Left hindlimb (tissue), 1 donor: ENCODE results near the gene TBC1D22B.

ENCODE experiments used
- DNase-seq: peaks from one replicate; pipeline ENCODE4 v3.0.0-alpha.2; 2018

TBC1D22B gene, protein sequence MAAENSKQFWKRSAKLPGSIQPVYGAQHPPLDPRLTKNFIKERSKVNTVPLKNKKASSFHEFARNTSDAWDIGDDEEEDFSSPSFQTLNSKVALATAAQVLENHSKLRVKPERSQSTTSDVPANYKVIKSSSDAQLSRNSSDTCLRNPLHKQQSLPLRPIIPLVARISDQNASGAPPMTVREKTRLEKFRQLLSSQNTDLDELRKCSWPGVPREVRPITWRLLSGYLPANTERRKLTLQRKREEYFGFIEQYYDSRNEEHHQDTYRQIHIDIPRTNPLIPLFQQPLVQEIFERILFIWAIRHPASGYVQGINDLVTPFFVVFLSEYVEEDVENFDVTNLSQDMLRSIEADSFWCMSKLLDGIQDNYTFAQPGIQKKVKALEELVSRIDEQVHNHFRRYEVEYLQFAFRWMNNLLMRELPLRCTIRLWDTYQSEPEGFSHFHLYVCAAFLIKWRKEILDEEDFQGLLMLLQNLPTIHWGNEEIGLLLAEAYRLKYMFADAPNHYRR

DNA sequence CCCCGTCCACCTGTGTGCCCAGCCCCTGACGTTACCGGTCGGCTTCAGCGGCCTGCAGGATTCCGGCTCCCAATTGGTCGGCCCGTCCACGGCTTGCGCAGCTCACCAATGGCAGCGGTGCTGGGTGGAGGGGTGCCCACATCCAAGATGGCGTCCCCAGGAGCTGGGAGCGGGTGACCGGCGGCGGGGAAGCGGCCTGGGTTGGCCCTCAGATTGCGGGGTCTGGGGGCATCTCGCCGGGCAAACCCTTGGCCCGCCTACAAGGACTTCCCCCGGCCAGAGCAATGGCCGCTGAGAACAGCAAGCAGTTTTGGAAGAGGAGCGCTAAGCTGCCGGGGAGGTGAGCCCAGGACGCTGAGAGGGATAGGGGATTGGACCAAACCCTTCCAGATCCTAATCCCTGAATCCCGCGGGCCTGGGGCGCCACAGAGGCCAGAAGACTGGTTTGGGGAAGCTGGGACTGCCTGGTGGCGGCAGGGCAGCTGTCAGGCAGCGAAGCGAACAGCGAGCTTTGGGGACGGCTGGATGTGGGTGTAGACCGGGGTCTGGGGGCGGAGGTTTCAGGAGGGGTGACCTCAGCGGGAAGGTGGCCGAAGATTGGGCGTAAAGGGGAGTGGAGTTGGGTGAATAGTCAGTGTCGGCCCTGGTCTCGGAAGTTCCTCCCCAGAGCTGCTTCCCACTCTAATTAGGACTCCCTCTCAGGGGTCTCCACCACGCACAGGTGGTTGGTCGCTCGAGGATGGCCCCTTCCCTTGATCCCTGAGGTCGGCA, at the start of gene TBC1D22B, which contains the start of gene TMEM217:
TBC1D22B (plus strand) TSS at position 139 of the 771 bp plus-strand sequence; CDS start at position 285, 146 bp downstream.
TMEM217 (minus strand) TSS at position 511 of the 771 bp plus-strand sequence. CDS start 39,114 bp downstream, outside the sequence.
- DNase-seq = peak; percentile 94

DNA sequence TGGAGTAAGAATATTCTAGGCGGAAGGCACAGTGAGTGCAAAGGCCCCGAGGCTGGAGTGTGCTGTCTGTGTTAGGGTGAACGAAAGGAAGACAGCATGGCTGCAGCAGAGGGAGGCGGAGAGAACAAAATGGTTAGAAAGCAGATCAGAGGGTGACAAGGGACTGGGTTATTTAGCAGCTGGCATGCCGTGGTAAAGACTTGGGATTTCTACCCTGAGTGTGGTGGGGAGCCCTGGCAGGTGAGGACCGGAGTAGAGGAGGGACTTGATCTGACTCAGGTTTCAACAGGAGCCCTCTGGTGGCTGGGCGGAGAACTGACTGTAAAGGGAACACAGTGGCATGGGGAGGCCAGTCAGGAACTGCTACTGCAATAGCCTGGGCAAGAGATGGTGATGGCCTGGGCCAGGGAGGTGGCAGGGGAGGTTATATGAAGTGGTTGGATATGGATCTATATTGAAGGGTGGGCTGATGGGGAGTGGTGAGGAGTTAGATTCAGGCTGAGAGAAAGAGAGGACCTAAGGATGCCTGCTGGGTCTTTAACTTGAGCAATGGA, 49.6 kb upstream of the TBC1D22B start:
- DNase-seq = peak; percentile 52

DNA sequence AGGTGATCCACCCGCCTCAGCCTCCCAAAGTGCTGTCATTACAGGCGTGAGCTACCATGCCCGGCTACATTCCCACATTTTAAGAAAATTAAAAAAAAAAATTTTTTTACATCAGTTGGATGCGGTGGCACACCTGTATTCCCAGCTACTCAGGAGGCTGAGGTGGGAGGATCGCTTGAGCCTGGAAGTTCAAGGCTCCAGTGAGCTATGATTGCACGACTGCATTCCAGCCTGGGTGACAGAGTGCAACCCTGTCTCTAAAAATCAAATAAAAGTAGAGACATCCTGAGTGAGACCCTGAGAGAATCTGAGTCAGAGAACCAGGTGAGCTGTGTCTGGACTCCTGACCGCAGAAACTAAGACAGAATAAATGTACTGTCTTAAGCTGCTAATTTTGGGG, 48.8 kb upstream of the TBC1D22B start:
- no peak for DNase-seq

DNA sequence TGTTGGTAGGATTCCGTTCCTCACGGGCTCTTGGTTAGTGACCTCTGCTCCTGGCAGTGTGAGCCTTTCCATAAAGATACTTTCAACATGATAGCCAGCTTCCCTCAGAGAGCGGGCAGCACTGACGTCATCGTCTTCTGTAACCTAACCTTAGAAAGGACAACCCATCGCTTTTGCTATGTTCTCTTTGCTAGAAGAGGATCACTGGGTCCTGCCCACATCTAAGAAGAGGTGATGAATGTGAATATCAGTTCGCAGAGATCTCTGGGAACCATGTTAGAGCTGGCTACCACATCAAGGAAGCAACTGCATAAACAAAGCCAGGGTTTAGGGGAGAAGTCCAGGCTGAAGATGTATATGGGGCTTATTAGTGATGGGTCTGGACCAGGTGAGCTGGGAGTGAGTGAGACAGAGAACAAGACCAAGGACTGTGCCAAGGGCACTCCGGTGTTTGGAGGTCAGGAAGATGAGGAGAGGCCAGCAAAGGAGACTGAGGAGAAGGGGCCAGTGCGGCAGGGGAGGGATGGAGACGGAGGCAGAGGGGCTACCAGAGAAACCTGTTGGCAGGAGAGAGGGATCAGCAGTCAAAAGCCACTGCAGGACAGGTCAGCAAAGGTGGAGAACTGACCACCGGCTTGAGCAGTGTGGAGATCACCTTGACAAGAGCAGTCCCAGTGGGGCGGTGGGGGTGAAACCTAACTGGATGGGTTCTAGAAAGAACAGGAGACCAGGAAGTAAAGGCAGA, 47.9 kb upstream of the TBC1D22B start:
- no peak for DNase-seq

DNA sequence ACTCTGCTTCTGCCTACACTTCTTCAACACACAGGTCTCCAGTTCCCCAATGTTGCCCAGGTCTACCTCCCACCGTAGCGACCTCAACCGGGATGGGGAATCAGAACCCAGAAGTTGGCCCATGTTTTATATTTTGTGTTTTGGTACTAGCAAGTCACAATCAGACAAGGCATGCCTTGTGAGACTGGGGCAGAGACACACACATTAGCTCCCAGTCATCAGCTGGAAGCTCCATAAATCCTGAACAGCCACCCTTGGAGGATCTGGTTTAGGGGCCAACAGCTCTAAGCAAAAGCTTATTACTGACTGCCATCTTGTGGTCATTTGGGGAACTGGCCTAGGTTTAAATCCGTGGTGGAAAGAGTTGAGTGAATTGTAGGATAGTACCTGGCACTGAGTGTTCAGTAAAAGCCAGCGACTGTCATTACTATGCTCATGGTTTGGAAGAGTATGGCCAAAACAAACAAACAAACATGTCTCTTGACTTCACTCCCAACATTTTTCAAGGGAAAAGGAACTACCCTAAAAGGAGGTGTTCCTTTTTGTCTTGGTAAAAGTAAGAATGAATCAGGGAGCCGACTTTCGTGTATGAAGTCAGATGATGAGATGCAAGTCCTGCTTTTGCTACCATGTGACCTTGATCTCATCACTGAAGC, 47.1 kb upstream of the TBC1D22B start:
- peak; percentile 72 for DNase-seq

DNA sequence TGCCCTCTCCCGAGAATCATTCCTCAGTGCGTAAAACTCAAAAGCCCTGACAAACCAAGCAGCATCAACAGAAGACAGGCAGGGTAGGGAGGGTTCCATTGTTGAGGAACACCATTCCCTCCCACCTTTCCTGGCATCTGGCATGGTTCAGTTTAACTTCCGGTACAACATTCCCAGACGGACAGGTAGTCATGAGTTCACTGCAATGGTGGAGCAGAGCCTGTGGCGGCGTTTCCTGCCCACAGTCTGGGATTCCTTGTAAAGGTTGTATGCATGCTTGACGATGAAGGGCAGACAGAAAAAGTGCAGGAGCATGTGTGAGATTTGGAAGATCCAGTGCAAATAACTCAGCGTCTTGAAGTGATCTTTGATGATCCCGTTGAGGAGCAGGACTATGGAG, 45.3 kb upstream of the TBC1D22B start:
- DNase-seq = no peak

DNA sequence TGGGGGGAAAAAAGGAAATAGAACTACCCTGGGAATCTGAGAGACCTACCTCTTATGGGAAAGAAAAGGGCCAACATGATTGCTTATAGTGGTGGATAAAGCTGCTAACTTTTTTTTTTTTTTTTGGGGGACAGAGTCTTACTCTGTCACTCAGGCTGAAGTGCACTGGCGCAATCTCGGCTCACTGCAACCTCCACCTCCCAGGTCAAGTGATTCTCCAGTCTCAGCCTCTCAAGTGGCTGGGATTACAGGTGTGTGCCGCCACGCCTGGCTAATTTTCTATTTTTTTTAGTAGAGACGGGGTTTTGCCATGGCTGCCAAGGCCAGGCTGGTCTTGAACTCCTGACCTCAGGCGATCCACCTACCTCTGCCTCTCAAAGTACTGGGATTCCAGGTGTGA, 39.5 kb upstream of the TBC1D22B start:
- no peak for DNase-seq

DNA sequence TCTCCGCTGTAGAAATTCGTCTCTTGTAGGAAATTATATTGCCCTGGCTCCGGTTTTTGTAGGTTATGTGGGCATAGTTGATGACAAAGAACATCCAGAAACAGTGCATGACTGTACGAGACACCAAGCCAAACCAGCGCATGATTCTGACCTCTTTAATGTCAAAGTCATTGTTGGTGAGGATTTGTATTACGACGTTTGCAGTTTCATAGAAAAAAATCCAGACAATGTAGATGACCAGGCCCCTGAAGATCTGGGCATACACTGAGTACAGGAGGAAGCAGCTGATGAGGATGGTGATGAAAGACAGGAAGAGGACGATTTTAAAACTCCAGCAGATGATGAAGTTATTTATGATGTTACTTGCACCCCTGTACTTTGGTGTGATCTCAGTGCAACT, 39.1 kb upstream of the TBC1D22B start:
- no peak for DNase-seq

DNA sequence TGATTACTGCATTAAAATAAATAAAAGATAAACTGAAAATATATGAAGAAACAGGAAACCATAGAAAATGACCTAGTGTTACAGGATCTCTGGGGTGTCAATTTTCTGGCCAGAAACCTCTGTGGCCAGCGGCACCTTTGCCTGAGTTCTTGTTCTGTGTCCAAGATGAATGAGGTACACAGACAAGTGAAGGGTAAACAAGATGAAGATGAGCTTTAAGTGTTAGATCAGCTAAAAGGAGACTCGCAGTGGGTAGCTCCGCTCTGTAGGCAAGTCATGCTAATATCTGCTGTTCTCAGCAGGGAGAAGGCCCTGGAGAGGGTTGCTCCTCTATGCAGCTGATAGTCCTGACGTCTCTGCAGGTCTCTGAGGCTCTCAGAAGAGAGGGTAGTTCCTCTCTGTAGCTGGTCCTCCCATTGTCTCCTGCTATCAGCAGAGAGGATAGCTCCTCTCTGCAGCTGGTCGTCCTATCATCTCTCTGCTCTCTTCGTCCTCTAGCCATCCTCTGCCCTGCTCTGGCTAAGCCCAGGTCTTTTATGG, 35.9 kb upstream of the TBC1D22B start:
- DNase-seq = no peak

DNA sequence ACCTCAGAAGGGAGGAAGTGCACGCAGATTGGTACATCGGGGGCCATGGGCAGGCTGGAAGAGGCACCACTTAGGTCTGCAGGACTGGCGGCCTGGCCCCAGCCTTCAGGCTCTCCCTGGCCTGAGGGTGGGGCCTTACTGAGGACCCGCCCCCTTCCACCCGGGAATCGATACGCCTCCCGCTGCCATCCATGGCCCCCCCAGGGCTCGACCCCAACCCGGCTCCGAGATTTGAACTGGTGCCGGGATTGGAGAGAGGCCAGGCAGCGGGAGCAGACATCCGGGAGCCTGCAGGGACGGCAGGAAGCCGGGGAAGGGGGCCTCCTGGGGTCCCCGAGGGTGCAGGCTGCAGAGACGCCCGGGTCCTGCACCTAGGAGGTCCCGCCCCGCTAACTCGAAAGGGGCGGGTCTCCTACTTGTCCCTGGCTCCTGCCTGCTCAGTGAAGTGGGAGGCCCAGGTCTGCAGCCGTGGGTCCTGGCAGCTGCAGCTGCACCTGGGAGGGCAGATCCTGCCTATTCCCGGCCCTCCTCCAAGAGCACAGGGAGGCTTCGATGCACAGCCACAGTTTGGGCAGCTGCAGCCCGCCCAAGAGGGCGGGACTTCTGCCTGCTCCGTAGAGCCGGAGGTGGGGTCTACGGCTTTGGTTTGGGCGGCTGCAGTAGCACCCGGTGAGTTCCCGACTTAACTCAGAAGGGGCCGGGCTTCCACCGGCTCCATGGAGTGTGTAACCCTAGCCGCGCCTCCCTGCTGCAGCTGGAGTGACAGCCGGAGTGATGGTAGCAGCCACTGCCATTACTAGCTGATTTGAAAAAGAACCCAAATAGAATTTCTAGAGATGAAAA, 35.2 kb upstream of the TBC1D22B start:
- peak; percentile 90 for DNase-seq

DNA sequence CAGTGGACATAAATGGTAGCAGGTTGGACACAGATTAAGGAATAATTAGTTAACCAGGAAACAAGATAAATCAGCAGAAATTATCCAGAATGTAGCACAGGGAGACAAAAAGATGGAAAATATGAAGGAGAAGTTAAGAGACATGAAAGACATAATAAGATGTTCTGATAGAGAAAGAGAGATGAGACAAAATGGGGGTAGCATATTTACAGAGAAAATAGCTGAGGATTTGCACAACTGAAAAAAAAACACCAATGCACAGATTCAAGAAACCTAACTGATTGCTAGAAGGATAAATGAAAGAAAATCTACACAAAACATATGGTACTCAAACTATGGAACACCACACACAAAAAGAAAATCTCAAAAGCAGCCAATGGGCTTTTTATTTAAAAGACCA, 34.6 kb upstream of the TBC1D22B start:
- DNase-seq = no peak

DNA sequence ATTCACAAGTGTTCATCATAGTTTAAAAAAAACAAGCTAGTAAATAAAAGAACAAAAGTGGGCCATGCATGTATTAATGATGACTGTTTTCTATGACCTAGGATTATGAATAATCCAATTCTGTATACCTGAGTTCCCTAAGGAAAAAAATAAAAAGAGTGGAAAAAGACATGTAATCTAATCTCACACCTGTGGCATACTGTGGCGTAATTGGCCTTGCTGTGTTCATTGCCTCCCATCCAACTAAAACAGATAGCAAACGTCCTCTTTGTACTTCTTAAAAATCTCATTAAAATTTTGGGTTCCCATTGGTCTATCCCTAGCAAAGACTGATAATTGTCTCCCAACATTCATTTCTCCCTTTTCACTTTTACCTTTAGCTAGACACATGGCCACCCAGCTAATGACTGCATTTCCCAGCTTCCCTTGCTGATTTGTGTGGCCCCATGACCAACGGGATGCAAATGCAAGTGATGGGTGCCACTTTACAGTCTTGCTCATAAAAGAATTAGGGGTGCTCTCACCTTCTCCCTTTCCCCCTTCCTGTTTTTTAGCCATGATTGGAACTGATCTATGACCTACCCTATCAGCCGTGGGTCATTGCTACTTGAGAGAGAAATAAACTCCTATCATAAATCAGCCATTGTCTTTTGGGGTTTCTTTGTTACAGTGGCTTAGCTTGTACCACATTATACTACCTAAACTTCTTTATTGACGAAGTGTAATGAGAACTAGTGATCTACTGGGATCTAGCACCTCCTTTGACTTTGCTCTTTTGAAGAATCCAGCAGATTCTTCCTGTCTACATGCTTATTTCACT, 32.0 kb upstream of the TBC1D22B start:
- no peak for DNase-seq

DNA sequence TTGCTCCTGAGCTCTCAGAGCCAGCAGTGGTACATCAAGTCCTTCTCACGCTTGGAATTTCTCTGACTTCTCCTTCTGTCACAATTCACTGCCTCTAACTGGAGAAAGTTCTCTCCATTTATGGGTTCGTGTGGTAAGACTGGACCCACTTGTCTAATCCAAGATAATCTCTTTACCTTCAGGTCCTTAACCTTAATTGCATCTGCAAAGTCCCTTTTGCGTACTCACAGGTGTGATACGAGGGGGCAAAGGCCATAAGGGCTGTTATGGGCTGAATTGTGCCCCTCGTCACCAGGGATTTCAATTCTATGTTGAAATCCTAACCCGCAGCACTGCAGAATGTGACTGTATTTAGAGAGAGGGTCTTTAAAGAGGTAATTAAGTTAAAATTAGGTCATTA, 27.5 kb upstream of the TBC1D22B start:
- no peak for DNase-seq

DNA sequence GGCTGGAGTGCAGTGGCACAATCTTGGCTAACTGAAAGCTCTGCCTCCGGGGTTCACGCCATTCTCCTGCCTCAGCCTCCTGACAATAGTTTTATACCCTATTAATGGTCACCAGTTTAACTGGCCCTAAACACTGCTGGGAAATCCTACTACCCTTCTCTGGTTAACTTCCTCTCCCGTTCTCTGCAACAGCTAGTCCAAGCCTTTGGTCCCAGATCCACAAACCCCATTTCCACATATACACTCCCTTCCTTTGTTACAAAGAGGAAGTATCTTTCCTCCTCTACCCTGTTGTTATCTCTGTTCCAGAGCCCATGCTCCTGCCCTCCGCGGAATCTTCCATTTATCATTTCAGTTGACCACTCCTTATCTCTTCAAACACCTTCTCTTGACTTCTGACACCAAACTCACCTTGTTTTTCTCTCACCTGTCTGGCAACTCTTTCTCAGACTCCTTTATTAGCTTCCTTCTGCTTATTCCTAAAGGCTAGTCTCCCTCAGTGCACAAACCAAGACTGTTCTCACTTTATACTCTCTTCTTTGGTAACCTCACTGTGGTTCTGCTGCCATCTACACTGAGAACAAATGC, 25.0 kb upstream of the TBC1D22B start:
- no peak for DNase-seq

DNA sequence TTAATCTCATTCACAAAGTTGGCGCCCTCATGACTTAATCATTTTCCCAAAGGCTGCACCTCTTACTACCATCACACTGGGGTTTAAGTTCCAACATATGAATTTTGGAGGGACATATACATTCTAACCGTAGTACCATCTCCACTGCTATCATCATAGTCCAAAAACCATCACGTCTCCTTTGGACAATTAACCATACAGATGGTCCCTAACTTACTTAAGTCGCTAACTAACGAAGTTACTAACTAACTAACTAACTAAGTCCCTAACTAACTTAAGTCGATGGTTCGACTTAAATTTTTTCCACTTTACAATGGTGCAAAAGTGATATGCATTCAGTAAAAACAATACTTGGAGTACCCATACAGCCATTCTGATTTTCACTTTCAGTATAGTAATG, 24.0 kb upstream of the TBC1D22B start:
- DNase-seq = no peak

DNA sequence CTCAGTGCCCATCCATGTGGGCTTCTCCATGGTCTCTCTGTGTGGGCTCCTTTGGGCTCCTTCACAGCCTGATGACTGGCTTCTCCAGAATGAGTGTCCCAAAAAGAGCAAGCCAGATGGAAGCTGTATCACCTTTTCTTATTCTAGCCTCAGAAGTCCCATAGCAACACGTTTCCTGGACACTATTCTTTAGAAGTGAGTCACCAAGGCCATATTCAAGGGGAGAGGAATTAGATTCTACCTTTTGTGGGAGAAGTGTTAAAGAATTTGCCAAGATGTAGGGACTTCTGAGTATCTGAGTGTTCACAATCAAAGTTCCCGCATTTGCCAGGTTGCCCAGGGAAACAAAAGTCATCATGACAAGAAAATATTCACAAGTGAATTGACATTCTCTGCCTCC, 20.7 kb upstream of the TBC1D22B start:
- no peak for DNase-seq

DNA sequence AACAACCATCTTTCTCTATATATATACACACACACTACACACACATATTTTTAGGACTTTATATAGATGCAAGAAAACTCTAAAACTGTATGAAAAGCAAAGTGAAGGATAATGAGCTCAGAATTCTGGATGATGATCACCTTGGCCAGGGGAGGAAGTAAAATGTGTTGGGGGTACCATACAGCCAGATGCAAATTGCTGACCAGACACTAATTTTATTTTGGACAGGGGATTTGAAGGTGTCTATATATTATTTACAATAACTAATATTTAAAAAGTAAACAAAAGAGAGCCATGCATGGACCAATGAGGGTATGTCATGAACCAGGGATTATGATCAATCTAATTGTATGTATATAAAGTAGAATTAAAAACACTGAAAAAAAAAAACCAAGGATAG, 19.8 kb upstream of the TBC1D22B start:
- DNase-seq = no peak

DNA sequence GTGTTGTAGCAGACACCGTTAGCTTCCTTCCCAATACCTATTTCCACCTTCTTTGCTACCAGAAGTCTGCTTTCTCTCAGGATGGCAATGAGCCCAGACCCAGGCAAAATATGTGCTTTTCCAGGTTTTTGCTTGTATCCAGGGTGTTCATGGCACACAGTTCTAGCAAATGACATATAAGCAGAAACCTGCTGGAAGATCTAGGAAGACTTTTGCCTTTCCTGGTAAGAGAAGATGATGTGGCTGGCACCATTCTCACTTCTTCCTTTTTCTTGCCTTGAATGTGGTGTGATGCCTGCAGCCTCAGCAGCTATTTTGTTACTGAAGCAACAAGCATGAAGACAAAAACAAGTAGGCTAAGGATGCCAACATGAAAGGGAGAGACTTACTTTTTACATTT, 19.2 kb upstream of the TBC1D22B start:
- DNase-seq = no peak

DNA sequence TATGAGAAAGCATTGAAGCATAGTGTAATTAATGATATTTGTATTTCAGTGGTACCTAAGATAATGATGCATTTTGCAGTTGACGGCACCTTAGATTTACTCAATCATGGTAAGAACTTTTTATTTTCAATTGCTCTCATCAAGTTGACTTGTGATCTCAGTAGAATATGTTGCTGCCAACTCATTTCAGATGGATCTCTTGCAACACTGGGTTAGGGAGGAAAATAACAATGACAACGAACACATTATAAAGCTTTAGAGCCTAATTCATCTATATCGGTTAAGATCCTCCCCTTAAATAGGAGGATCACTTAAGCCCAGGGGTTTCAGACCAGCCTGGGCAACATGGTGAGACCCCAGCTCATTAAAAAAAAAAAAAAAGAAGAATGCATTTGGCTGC, 18.0 kb upstream of the TBC1D22B start:
- no peak for DNase-seq
